Measurements from ENCODE around the gene PRKCQ.

- no peak for TF ChIP-seq CTCF (IDR thresholded peaks at IDR 0.05)
- TF ChIP-seq POLR2A (IDR thresholded peaks at IDR 0.05): no peak
These were observed 27.1 kb upstream of the PRKCQ start for GRCh38 chr10:6607182-6607581.

Measured in body of pancreas (tissue), 4 donors.